SK-N-SH treated with all-trans-retinoic acid at 6 μM for 48 hours (cell line): ENCODE data around the gene C1orf52.
A peak's percentile ranks its signal among the peaks of the same experiment; 100 is the strongest.

ENCODE experiments used
- ATAC-seq: fragments of 200-7000 bp; cut with Tn5 transposase; 3 replicates; pipeline ENCODE4 v1.9.1; 2020; ENCODE audit warnings: mild to moderate bottlenecking, moderate library complexity
- ARNTL ChIP-seq: fragments of 450-650 bp; formaldehyde crosslinking; IDR thresholded peaks from 2 replicates; pipeline ENCODE4 v1.5.0; 2020; ENCODE audit warnings: low read depth, mild to moderate bottlenecking, moderate library complexity, borderline replicate concordance
- BACH2 ChIP-seq: fragments of 250-450 bp; sonication (Bioruptor Pico); IDR thresholded peaks from 2 replicates; pipeline ENCODE4 v1.9.0; 2021; ENCODE audit warnings: mild to moderate bottlenecking, borderline replicate concordance
- CREB5 ChIP-seq: fragments of 250-450 bp; sonication (Bioruptor Pico); IDR thresholded peaks from 2 replicates; pipeline ENCODE4 v1.5.1; 2020; ENCODE audit warnings: low read depth, mild to moderate bottlenecking, moderate library complexity
- CSDC2 ChIP-seq: fragments of 250-450 bp; sonication (Bioruptor Pico); IDR thresholded peaks from 2 replicates; pipeline ENCODE4 v1.5.0; 2020; ENCODE audit warnings: mild to moderate bottlenecking, moderate library complexity
- GLIS3 ChIP-seq: fragments of 250-450 bp; sonication (Bioruptor Pico); IDR thresholded peaks from 2 replicates; pipeline ENCODE4 v1.5.0; 2020; ENCODE audit warnings: mild to moderate bottlenecking, moderate library complexity
- ISL1 ChIP-seq: fragments of 250-450 bp; sonication (Bioruptor Pico); IDR thresholded peaks from 2 replicates; pipeline ENCODE4 v2.1.2; 2022; ENCODE audit warnings: mild to moderate bottlenecking, moderate library complexity
- OSR1 ChIP-seq: fragments of 250-450 bp; sonication (Bioruptor Pico); IDR thresholded peaks from 2 replicates; pipeline ENCODE4 v1.8.0; 2022; ENCODE audit warnings: moderate library complexity, mild to moderate bottlenecking, inconsistent platforms
- POU6F1 ChIP-seq: fragments of 250-450 bp; sonication (Bioruptor Pico); IDR thresholded peaks from 2 replicates; pipeline ENCODE4 v1.8.0; 2021; ENCODE audit warnings: low read depth, mild to moderate bottlenecking, moderate library complexity, borderline replicate concordance
- PPARA ChIP-seq: fragments of 250-450 bp; sonication (Bioruptor Pico); IDR thresholded peaks from 2 replicates; pipeline ENCODE4 v1.5.0; 2020; ENCODE audit warnings: mild to moderate bottlenecking, borderline replicate concordance
- RARB ChIP-seq: fragments of 250-450 bp; sonication (Bioruptor Pico); IDR thresholded peaks from 2 replicates; pipeline ENCODE4 v1.8.0; 2021; ENCODE audit warnings: mild to moderate bottlenecking, moderate library complexity
- SNAI2 ChIP-seq: fragments of 250-450 bp; sonication (Bioruptor Pico); IDR thresholded peaks from 2 replicates; pipeline ENCODE4 v1.5.0; 2020; ENCODE audit warnings: mild to moderate bottlenecking, moderate library complexity
- TCF4 ChIP-seq: fragments of 250-450 bp; sonication (Bioruptor Pico); IDR thresholded peaks from 2 replicates; pipeline ENCODE4 v1.8.0; 2021; ENCODE audit warnings: mild to moderate bottlenecking, moderate library complexity, borderline replicate concordance
- TOX ChIP-seq: fragments of 250-450 bp; sonication (Bioruptor Pico); IDR thresholded peaks from 2 replicates; pipeline ENCODE4 v1.8.0; 2021; ENCODE audit warnings: mild to moderate bottlenecking, moderate library complexity, borderline replicate concordance
- TSHZ2 ChIP-seq: fragments of 250-450 bp; sonication (Bioruptor Pico); IDR thresholded peaks from 2 replicates; pipeline ENCODE4 v1.5.0; 2020; ENCODE audit warnings: mild to moderate bottlenecking, moderate library complexity
- ZC3H10 ChIP-seq: fragments of 250-450 bp; sonication (Bioruptor Pico); IDR thresholded peaks from 2 replicates; pipeline ENCODE4 v1.5.1; 2021; ENCODE audit warnings: mild to moderate bottlenecking, moderate library complexity
- ZFP3 ChIP-seq: fragments of 250-450 bp; sonication (Bioruptor Pico); IDR thresholded peaks from 2 replicates; pipeline ENCODE4 v1.5.0; 2020; ENCODE audit warnings: mild to moderate bottlenecking, moderate library complexity
- ZFP30 ChIP-seq: fragments of 450-650 bp; formaldehyde crosslinking; IDR thresholded peaks from 2 replicates; pipeline ENCODE4 v1.5.0; 2022; ENCODE audit warnings: mild to moderate bottlenecking, moderate library complexity
- ZNF565 ChIP-seq: fragments of 450-650 bp; formaldehyde crosslinking; conservative IDR thresholded peaks from 2 replicates; pipeline ENCODE4 v1.5.0; 2020; ENCODE audit warnings: low read depth, mild to moderate bottlenecking, moderate library complexity
- ZNF70 ChIP-seq: fragments of 450-650 bp; formaldehyde crosslinking; IDR thresholded peaks from 2 replicates; pipeline ENCODE4 v1.5.0; 2020; ENCODE audit warnings: mild to moderate bottlenecking, moderate library complexity
- ZNF8 ChIP-seq: fragments of 450-650 bp; formaldehyde crosslinking; IDR thresholded peaks from 2 replicates; pipeline ENCODE4 v1.5.0; 2020; ENCODE audit warnings: mild to moderate bottlenecking, moderate library complexity

Gene C1orf52

GRCh38 chr1:85303440-85304162 lies 44.1 kb upstream of the C1orf52 start:
- no peak for TF ChIP-seq PPARA
- no peak for TF ChIP-seq ZC3H10
- TF ChIP-seq ISL1 = no peak
- no peak for TF ChIP-seq ZNF70 (CRISPR knock-in tag)
- TF ChIP-seq TSHZ2 (CRISPR knock-in tag) = no peak
- no peak for TF ChIP-seq TCF4 (CRISPR knock-in tag)
- no peak for TF ChIP-seq BACH2 (CRISPR knock-in tag)
- no peak for TF ChIP-seq CSDC2 (CRISPR knock-in tag)
- TF ChIP-seq RARB = no peak
- TF ChIP-seq POU6F1 (CRISPR knock-in tag) = no peak
- TF ChIP-seq ARNTL = no peak
- no peak for TF ChIP-seq ZNF565 (CRISPR knock-in tag)
- no peak for TF ChIP-seq GLIS3 (CRISPR knock-in tag)
- no peak for TF ChIP-seq ZFP3 (CRISPR knock-in tag)
- no peak for ATAC-seq

- no peak for ATAC-seq
- TF ChIP-seq ZFP3 (CRISPR knock-in tag) = no peak
Observed at GRCh38 chr1:85300140-85300539, 40.7 kb upstream of the C1orf52 start.

- no peak for TF ChIP-seq ZNF8 (CRISPR knock-in tag)
- no peak for TF ChIP-seq CREB5
- no peak for TF ChIP-seq POU6F1 (CRISPR knock-in tag)
- no peak for TF ChIP-seq ZNF70 (CRISPR knock-in tag)
- TF ChIP-seq ZFP30 (CRISPR knock-in tag) = no peak
- no peak for TF ChIP-seq PPARA
- no peak for TF ChIP-seq ISL1
- no peak for TF ChIP-seq TCF4 (CRISPR knock-in tag)
- TF ChIP-seq BACH2 (CRISPR knock-in tag) = no peak
- TF ChIP-seq ZC3H10 = no peak
- TF ChIP-seq TOX (CRISPR knock-in tag) = no peak
- peak; percentile 79 for ATAC-seq
Observed at GRCh38 chr1:85297855-85298629, 38.6 kb upstream of the C1orf52 start.

- TF ChIP-seq BACH2 (CRISPR knock-in tag) (no peak), ZFP3 (CRISPR knock-in tag) (no peak), ZFP30 (CRISPR knock-in tag) (no peak), CSDC2 (CRISPR knock-in tag) (no peak), GLIS3 (CRISPR knock-in tag) (no peak), ZNF565 (CRISPR knock-in tag) (no peak), SNAI2 (CRISPR knock-in tag) (no peak), CREB5 (no peak), PPARA (no peak), ZNF70 (CRISPR knock-in tag) (no peak), ZNF8 (CRISPR knock-in tag) (no peak), OSR1 (CRISPR knock-in tag) (no peak), RARB (no peak), TSHZ2 (CRISPR knock-in tag) (no peak)
- peak; percentile 64; the same call in 2 of the 3 replicates for ATAC-seq
Observed at GRCh38 chr1:85297538-85297854, 38.0 kb upstream of the C1orf52 start.
